ENCODE measurements around the gene CTTN. TPM values are rescaled to one million over a fixed set of nuclear protein-coding genes. Genes with fewer than 3 reads are reported as not detected.

CTTN gene
- total and polyA plus RNA-seq, 2 of the 8 experiments (the other 6 are each of a cell fraction or from before 2014, with no cell fraction given): 84.6 to 216 TPM

DNA sequence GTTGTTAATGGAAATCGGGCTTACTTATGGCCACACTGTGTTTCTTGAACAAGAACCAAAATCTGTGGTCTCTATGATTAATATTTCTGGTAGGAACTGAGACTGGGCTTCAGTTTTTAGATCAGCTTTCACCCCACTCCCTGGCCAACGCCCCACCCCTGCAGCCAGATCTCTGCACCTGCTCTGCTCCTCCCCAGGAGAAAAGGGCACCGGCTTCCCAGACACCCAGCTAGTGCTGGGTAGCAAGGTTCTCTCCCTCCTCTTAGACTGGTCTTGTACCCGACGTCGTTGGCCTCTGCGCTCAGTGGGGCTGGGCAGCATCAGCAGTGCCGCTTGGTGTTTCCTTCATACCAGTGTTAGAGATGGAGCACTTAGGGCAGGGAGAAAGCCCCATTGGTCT, 17.0 kb upstream of the CTTN start:
- H3K4me3 ChIP-seq (ENCODE audit: extremely low read depth in 1 of 4, insufficient read depth in 2 of 4, low read depth in 3 of 4, low read length in 4 of 4): no peak overlapping the region
- H3K56ac ChIP-seq (replicated peaks; ENCODE audit: insufficient read length, low read depth, low read length): no peak overlapping the region
- H4K5ac ChIP-seq (ENCODE audit: insufficient read length, low read depth, low read length): no peak overlapping the region
- H3K4ac ChIP-seq (replicated peaks; ENCODE audit: insufficient read length, low read depth, low read length): no peak overlapping the region
- H3K4me2 ChIP-seq (ENCODE audit: insufficient read depth in 1 of 2, low read depth in 2 of 2, low read length in 2 of 2): no peak overlapping the region
- no peaks in the 10 kb centered on the region for H3K27me3 ChIP-seq (replicated peaks in 1 of 4; ENCODE audit: control insufficient read depth in 3 of 4, extremely low read depth in 1 of 4, insufficient read depth in 3 of 4, low read length in 3 of 4)
- no peak overlapping the region for H3K23ac ChIP-seq (ENCODE audit: insufficient read length)
- H3K14ac ChIP-seq (ENCODE audit: insufficient read length): no peak overlapping the region
- FAIRE-seq: no peak
- H2BK20ac ChIP-seq (ENCODE audit: low read length): 0 out of 2 replicates have a peak overlapping the region, but pooled peaks have one; percentile 51
- no peaks in the 10 kb centered on the region; a peak in 1 of 4 replicates for H3K79me2 ChIP-seq (ENCODE audit: control insufficient read depth in 1 of 2, insufficient read depth in 2 of 2, low read length in 2 of 2)
- no peak for TF ChIP-seq RFX5 (IDR thresholded peaks at IDR 0.05; ENCODE audit: borderline replicate concordance, low read depth, low read length)
- TF ChIP-seq TAF7 (optimal IDR thresholded peaks at IDR 0.05; ENCODE audit: borderline replicate concordance, low read depth, low read length): no peak
- TF ChIP-seq NANOG (IDR thresholded peaks at IDR 0.05; ENCODE audit: insufficient read depth, low read depth, low read length, poor library complexity, severe bottlenecking): no peak
- TF ChIP-seq POLR2AphosphoS5 (IDR thresholded peaks at IDR 0.05; ENCODE audit: low read depth, low read length): no peak
- H3K27ac ChIP-seq (ENCODE audit: low read depth, low read length): no peak overlapping the region
- POLR2A ChIA-PET (ENCODE audit: partially characterized antibody): interaction anchor here (0.6 to 1.3 kb wide), 3 partner anchors 9 to 16 kb away, joined by 3 to 7 read pairs (median 3); no protein-coding TSS in a partner anchor
- H3K79me1 ChIP-seq (ENCODE audit: low read depth, low read length): no peaks in the 10 kb centered on the region; the same call in none of the 2 replicates
- H2BK120ac ChIP-seq (replicated peaks; ENCODE audit: low read depth, low read length): no peak overlapping the region
- no peak overlapping the region for H4K91ac ChIP-seq (replicated peaks; ENCODE audit: insufficient read length, low read length)
- no peak for DNase-seq (ENCODE audit: low read depth in 1 of 2, low spot score in 2 of 2)
- H3K4me1 ChIP-seq (replicated peaks in 1 of 4; ENCODE audit: control insufficient read depth in 3 of 4, insufficient read depth in 4 of 4, low read length in 3 of 4): peaks cover 0 to 15% (median 5%) of the 10 kb centered on the region in 4 experiments; a peak in 3 of 7 replicates
- H2AK5ac ChIP-seq (ENCODE audit: low read depth, low read length): no peak overlapping the region
- H3K23me2 ChIP-seq (ENCODE audit: low read depth, low read length): no peaks in the 10 kb centered on the region
- H3K18ac ChIP-seq (ENCODE audit: extremely low read depth, low read length): no peak overlapping the region
- H4K8ac ChIP-seq (ENCODE audit: extremely low read depth, insufficient read depth, low read length): no peak overlapping the region
- H2AFZ ChIP-seq (ENCODE audit: low read length): no peak overlapping the region
- H4K20me1 ChIP-seq (replicated peaks in 1 of 2; ENCODE audit: control insufficient read depth in 1 of 2, insufficient read depth in 2 of 2, low read length in 2 of 2): peaks cover 4 to 15% of the 10 kb centered on the region in 2 experiments
- H3K9ac ChIP-seq (replicated peaks in 1 of 4; ENCODE audit: extremely low read depth in 1 of 4, low read depth in 3 of 4, low read length in 3 of 4): no peak overlapping the region
- H2BK15ac ChIP-seq (ENCODE audit: low read length): no peak overlapping the region
- H2BK12ac ChIP-seq (ENCODE audit: low read depth, low read length): no peak overlapping the region
- peaks cover 3 to 65% (median 15%) of the 10 kb centered on the region in 4 experiments; a peak in 6 of 8 replicates for H3K36me3 ChIP-seq (ENCODE audit: control insufficient read depth in 2 of 4, insufficient read depth in 4 of 4, low read length in 3 of 4)
- no peaks in the 10 kb centered on the region for H3K9me3 ChIP-seq (ENCODE audit: insufficient read depth in 2 of 2, low read depth in 1 of 2, low read length in 1 of 2)
- CTCF ChIA-PET (ENCODE audit: partially characterized antibody): interaction anchor here (1.2 kb wide), 1 partner anchor 43 kb away, joined by 4 read pairs; no protein-coding TSS in a partner anchor
- no peak overlapping the region for H2BK5ac ChIP-seq (ENCODE audit: low read depth, low read length)
- 96% methylated on average over 8 of the region's 8 CpGs; no CpG with 5 or more reads in 1 of the 2 experiments for WGBS, 2 experiments (ENCODE audit: extremely low coverage in 1 of 2, insufficient coverage in 1 of 2, insufficient read length in 1 of 2, insufficient replicate concordance in 2 of 2, low coverage in 1 of 2, low lambda C conversion rate in 2 of 2, missing lambda C conversion rate in 1 of 2)

Measured in H1 (cell line).